K562 (cell line): ENCODE results near the gene TARBP2. TPM values are rescaled to one million over a fixed set of nuclear protein-coding genes. Genes with fewer than 3 reads are reported as not detected.
"Not testable (repeated sequence)": the region's sequence is repeated elsewhere in the genome, so short reads cannot be mapped to it uniquely, and the experiment has no call there.

ENCODE experiments used
- ATAC-seq: fragments of 200-7000 bp; cut with Tn5 transposase; 3 replicates; pipeline ENCODE4 v1.9.1; 2020; ENCODE audit warnings: moderate library complexity
- BruUV-seq: library from RNA; stranded (reverse); fragments of 400-500 nt; replicated peaks from 2 replicates; lab custom pipeline; 2021; lab: Mats Ljungman, UMichigan
- CTCF ChIA-PET: fragments of 300-600 bp; formaldehyde crosslinking; extraction: SDS; loops from one replicate; lab custom pipeline; 2021; ENCODE audit warnings: low intra/inter-chr PET ratio; lab: Yijun Ruan, JAX
- POLR2A ChIA-PET: fragments of 300-600, 350-650 bp; sonication (Branson Sonifier 250); formaldehyde crosslinking; extraction: SDS; loops from one replicate; lab custom pipeline; 2021; ENCODE audit warnings: antibody characterized with exemption, inconsistent platforms; lab: Yijun Ruan, JAX
- DNase-seq, 4 experiments: peaks; one replicate each; pipeline versions ENCODE4 v3.0.0 to v3.0.0-alpha.2; 2011 to 2018; ENCODE audit warnings: low spot score in 3 of 4, mixed read lengths in 3 of 4; ENCODE audit errors: extremely low read depth in 1 of 4
- FAIRE-seq: peaks from 2 replicates; lab custom pipeline; 2011; peaks lifted over from hg19 to GRCh38; lab: Jason Lieb, UNC
- H2AFZ ChIP-seq: 2 replicates; pipeline ENCODE4 v1.6.0; 2011; ENCODE audit warnings: low read depth, low read length, control low read depth, inconsistent platforms
- H3K27ac ChIP-seq: fragments of 200-600 bp; 3 replicates; pipeline ENCODE4 v1.8.0; 2011; ENCODE audit warnings: low read depth, mild to moderate bottlenecking, control low read depth, inconsistent platforms, low read length, moderate library complexity, mixed read lengths; ENCODE audit errors: extremely low read depth
- H3K27me3 ChIP-seq, 2 experiments: fragments of 300-600 bp in 1 of 2; 2 replicates in 1 of 2; 3 replicates in 1 of 2; pipeline versions ENCODE4 v1.6.0 to v1.8.0; 2011; ENCODE audit warnings: inconsistent platforms in 2 of 2, low read length in 2 of 2, mild to moderate bottlenecking in 1 of 2, mixed read lengths in 1 of 2, moderate library complexity in 1 of 2; ENCODE audit not compliant: control insufficient read depth in 2 of 2, insufficient read depth in 2 of 2
- H3K36me3 ChIP-seq: fragments of 300-600 bp; 3 replicates; pipeline ENCODE4 v1.8.0; 2011; ENCODE audit warnings: mild to moderate bottlenecking, low read length, inconsistent platforms; ENCODE audit not compliant: control insufficient read depth, insufficient read depth
- H3K4me1 ChIP-seq, 2 experiments: fragments of 200-600 bp in 1 of 2; replicated peaks in 1 of 2; 2 replicates in 1 of 2; 3 replicates in 1 of 2; pipeline versions ENCODE4 v1.5.1 to v1.8.0; 2011; ENCODE audit warnings: inconsistent platforms in 2 of 2, low read length in 2 of 2, mild to moderate bottlenecking in 1 of 2, mixed read lengths in 1 of 2, moderate library complexity in 1 of 2; ENCODE audit not compliant: control insufficient read depth in 2 of 2, insufficient read depth in 2 of 2
- H3K4me2 ChIP-seq: 2 replicates; pipeline ENCODE4 v1.6.1; 2011; ENCODE audit warnings: low read length, control low read depth, inconsistent platforms, mixed read lengths; ENCODE audit not compliant: insufficient read depth
- H3K4me3 ChIP-seq: fragments of 200-600 bp; sonication (generic), shearing (Covaris generic); 2 replicates; pipeline ENCODE4 v1.5.1; 2016; ENCODE audit warnings: control low read depth, inconsistent platforms
- H3K79me2 ChIP-seq: fragments of 200-600 bp; 3 replicates; pipeline ENCODE4 v1.8.0; 2011; ENCODE audit warnings: low read length, inconsistent platforms; ENCODE audit not compliant: control insufficient read depth, insufficient read depth
- H3K9ac ChIP-seq, 2 experiments: 2 replicates each; pipeline versions ENCODE4 v1.6.0 to v1.6.1; 2011; ENCODE audit warnings: low read depth in 2 of 2, low read length in 2 of 2, control low read depth in 1 of 2, inconsistent platforms in 1 of 2, mild to moderate bottlenecking in 1 of 2, mixed read lengths in 1 of 2; ENCODE audit not compliant: insufficient read depth in 1 of 2
- H3K9me1 ChIP-seq: one replicate; pipeline ENCODE4 v1.6.0; 2011; ENCODE audit warnings: inconsistent platforms, mild to moderate bottlenecking, low read length, moderate library complexity; ENCODE audit not compliant: control insufficient read depth, insufficient read depth
- H3K9me3 ChIP-seq: replicated peaks from 2 replicates; pipeline ENCODE4 v1.5.1; 2011; ENCODE audit warnings: low read depth, low read length, inconsistent platforms; ENCODE audit not compliant: control insufficient read depth, insufficient read depth
- H4K20me1 ChIP-seq: replicated peaks from 2 replicates; pipeline ENCODE4 v1.6.1; 2011; ENCODE audit warnings: low read length, inconsistent platforms, mixed read lengths; ENCODE audit not compliant: control insufficient read depth, insufficient read depth
- ZNF121 ChIP-seq: sonication (generic); formaldehyde crosslinking; conservative IDR thresholded peaks from 2 replicates; pipeline ENCODE4 v1.8.0; 2022; ENCODE audit warnings: missing genetic modification reagents
- WGBS: fragments of 100-300 bp; shearing (Covaris generic); methylation state at CpG from one replicate; pipeline ENCODE4 v1.1.6; 2016; ENCODE audit warnings: low coverage, mixed read lengths; ENCODE audit not compliant: insufficient coverage; ENCODE audit errors: missing lambda C conversion rate; 5-methylcytosine and 5-hydroxymethylcytosine counted together
- in situ Hi-C: fragments of 300-500 bp; cut with MboI; formaldehyde crosslinking; loops from 4 replicates; pipeline ENCODE4 v1.15.0; 2018; ENCODE audit warnings: inconsistent platforms, mixed read lengths
- intact Hi-C: fragments of 100-400 bp; cut with micrococcal nuclease; formaldehyde crosslinking; loops from 2 replicates; pipeline ENCODE4 v1.14.2; 2022
- polyA plus RNA-seq, 8 experiments: library from polyadenylated mRNA; depleted of rRNA in 4 of 8; stranded (reverse) in 5 of 8; unstranded in 3 of 8; fragments of >200 nt; fragmentation: Nextera tagmentation in 2 of 8; fragmentation: Illumina TruSeq in 1 of 8; extraction: Ambion mirVana in 2 of 8; extraction: Trizol in 1 of 8; gene quantifications; 2 replicates each; pipeline versions ENCODE4 v1.2.1 to v1.2.3, GENCODE V29; 2011 to 2014; ENCODE audit warnings: inconsistent platforms in 1 of 8, missing spikeins in 1 of 8
- total RNA-seq, 7 experiments: library from RNA; depleted of rRNA in 6 of 7; stranded (reverse); fragments of >200 nt in 6 of 7; fragmentation: Illumina TruSeq in 2 of 7; extraction: Trizol in 2 of 7; gene quantifications; 2 replicates each; pipeline versions ENCODE4 v1.2.1 to v1.2.3, GENCODE V29; 2011 to 2021; ENCODE audit warnings: low replicate concordance in 1 of 7

Gene TARBP2
- total and polyA plus RNA-seq, 9 of the 15 experiments (the other 6 are each of a cell fraction or from before 2014, with no cell fraction given) = 5.6 to 69.0 (median 44.6) TPM

DNA sequence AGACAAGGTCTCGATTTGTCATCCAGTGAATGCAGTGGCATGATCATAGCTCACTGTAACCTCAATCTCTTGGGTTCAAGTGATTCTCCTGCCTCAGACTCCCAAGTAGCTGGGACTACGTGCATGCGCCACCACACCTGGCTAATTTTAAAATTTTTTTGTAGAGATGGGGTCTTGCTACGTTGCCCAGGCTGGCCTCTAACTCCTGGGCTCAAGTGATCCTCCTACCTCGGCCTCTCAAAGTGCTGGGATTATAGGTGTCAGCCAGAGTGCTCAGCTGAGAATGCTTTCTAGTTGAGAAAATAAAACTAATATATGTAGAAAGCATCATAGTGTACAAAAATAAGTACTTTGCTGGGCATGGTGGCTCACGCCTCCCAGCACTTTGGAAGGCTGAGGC lies 47.3 kb downstream of the TARBP2 start:
- 94% methylated on average over 6 of the region's 6 CpGs for WGBS
- peaks cover 29% of the 10 kb centered on the region for H3K36me3 ChIP-seq
- FAIRE-seq, H3K4me2 ChIP-seq, H4K20me1 ChIP-seq, in situ Hi-C loops, H3K79me2 ChIP-seq, H3K27ac ChIP-seq, DNase-seq, intact Hi-C loops, H3K9me1 ChIP-seq, CTCF ChIA-PET, H3K4me1 ChIP-seq, ATAC-seq, H3K4me3 ChIP-seq, H3K27me3 ChIP-seq, H3K9me3 ChIP-seq, BruUV-seq, H2AFZ ChIP-seq, H3K9ac ChIP-seq: not testable (repeated sequence)
- TF ChIP-seq ZNF121 (CRISPR knock-in tag) = peak; percentile 64
- POLR2A ChIA-PET = interaction anchor here (0.6 to 1.0 kb wide), 4 partner anchors 10 to 119 kb away, joined by 3 to 4 read pairs (median 4); no protein-coding TSS in a partner anchor

DNA sequence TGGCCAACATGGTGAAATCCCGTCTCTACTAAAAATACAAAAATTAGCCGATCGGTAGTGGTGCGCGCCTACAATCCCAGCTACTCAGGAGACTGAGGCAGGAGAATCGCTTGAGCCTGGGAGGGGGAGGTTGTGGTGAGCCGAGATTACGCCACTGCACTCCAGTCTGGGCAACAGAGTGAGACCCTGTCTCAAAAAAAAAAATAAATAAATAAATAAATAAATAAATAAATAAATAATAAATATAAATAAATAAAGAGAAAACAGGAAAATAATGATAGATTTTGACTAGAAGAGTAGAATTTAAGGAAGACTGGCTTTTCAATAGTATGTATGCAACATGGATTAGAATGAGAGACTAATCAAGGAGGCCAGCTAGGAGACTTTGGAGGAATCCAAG lies 49.0 kb downstream of the TARBP2 start:
- intact Hi-C loops, CTCF ChIA-PET: not testable (repeated sequence)

More for the DNA sequence above, 49.0 kb downstream of the TARBP2 start:
- DNase-seq, H3K4me2 ChIP-seq, BruUV-seq, H3K27me3 ChIP-seq, H3K9me3 ChIP-seq, H3K4me3 ChIP-seq, H3K27ac ChIP-seq, ATAC-seq, H3K9ac ChIP-seq, H3K9me1 ChIP-seq, FAIRE-seq, H3K79me2 ChIP-seq, H2AFZ ChIP-seq, H4K20me1 ChIP-seq, H3K4me1 ChIP-seq, in situ Hi-C loops: not testable (repeated sequence)
- 95% methylated on average over 8 of the region's 8 CpGs for WGBS
- H3K36me3 ChIP-seq = peaks cover 25% of the 10 kb centered on the region
- POLR2A ChIA-PET = interaction anchor here (1.1 kb wide), 1 partner anchor 12 kb away, joined by 3 read pairs; no protein-coding TSS in a partner anchor
